GM18873 (cell line): ENCODE results near the gene CNOT11.
A peak's percentile ranks its signal among the peaks of the same experiment; 100 is the strongest.
"Not testable (repeated sequence)": the region's sequence is repeated elsewhere in the genome, so short reads cannot be mapped to it uniquely, and the experiment has no call there.

Source experiments
- ATAC-seq: cut with Tn5 transposase; IDR thresholded peaks from one replicate; pipeline ENCODE4 v1.9.1; 2021; ENCODE audit warnings: mild to moderate bottlenecking, moderate library complexity, moderate number of reproducible peaks; ENCODE audit not compliant: unreplicated experiment, low FRiP score

Gene CNOT11

GRCh38 chr2:101252408-101253012, at the start of gene CNOT11:
CNOT11 (plus strand) TSS chr2:101252886; CDS start chr2:101252965, 79 bp downstream.
- peak; percentile 90 for ATAC-seq

- ATAC-seq, result no peak
Observed at GRCh38 chr2:101204400-101205115, 48.1 kb upstream of the CNOT11 start.

GRCh38 chr2:101205521-101206479, 46.9 kb upstream of the CNOT11 start:
- ATAC-seq, result no peak

DNA sequence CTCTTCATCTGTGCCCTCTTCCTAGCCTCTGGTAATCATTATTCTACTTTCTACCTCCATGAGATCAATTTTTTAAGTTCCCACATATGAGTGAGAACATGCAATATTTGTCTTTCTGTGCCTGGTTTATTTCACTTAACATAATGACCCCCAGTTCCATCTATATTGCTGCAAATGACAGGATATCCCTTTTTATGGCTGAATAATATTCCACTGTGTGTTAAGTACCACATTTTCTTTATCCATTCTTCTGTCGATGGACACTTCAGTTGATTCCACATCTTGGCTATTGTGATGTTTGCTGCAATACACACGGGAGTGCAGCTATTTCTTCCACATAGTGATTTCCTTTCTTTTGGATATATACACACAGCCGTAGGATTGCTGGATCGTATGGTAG, 43.9 kb upstream of the CNOT11 start:
- ATAC-seq, result no peak

DNA sequence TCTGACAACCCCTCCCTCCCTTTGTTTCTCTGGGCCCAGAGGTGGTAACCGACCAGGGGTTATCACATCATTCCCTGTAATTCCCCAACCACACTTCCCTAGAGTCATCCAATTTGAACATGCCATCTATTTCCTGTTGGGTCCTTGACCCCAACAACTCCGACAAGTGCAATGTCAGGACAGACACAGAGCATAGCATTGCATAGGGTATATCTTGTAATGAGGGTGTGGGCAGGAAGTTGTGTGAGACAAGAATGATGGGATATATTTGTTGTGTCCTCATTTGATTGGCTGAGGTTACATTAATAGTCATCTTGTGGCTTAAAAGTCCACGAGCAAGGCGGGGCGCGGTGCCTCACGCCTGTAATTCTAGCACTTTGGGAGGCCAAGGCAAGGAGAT, 33.4 kb upstream of the CNOT11 start:
- no peak for ATAC-seq

DNA sequence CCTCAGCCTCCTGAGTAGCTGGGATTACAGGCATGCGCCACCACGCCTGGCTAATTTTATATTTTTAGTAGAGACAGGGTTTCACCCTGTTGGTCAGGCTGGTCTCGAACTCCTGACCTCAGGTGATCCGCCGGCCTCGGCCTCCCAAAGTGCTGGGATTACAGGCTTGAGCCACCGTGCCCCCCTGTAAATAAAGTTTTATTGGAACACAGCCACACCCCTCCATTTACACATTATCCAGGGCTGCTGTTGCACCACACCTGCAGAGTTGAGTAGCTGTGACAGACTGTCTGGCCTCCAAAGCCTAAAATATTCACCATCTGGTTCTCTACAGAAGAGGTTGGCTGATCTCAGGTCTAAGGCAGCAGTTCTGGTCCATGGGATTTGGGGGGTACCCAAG, 32.6 kb upstream of the CNOT11 start:
- not testable (repeated sequence) for ATAC-seq

DNA sequence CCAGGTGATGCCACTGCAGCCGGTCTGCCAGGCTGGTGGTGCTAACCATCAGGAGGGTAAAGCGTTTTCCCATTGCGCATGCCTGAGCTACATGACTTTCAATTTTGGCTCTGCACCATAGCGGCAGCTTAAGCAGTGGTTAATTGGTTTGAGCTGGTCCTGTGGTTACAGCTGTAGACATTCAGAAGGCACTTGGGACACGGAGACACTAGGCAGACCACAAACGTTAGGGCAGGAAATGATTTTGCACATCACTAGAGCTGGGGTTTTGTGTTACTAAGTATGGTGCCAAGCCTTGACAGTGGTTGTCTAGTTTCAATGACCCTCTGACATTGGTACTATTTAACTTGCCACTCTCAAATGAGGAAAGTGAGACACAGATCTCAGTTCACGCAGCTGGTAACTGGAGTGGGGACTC, 28.9 kb upstream of the CNOT11 start:
- ATAC-seq, result peak; percentile 97

DNA sequence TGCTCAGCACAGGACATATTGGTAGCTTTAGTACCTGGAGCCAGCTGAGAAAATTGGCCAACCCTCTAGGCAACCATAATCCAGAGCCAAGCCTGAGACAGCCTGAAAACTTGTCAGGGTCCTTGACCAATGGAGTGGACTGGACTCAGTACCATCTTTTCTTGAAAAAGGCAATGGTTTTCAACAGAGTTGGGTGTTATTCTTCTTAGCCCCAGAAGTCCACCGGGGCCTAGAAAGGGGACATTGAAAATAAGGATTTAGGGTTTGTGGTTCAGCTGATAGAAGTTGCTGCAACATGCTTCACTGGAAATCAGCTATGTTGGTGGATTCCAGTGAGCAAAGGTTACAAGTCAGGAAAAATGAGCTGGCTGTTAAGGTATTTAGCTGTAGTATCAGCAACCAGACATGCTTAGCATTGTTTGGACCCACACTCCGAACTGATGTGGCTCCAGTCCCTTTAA, 22.1 kb upstream of the CNOT11 start:
- no peak for ATAC-seq

GRCh38 chr2:101231240-101231639, 21.4 kb upstream of the CNOT11 start:
- no peak for ATAC-seq

DNA sequence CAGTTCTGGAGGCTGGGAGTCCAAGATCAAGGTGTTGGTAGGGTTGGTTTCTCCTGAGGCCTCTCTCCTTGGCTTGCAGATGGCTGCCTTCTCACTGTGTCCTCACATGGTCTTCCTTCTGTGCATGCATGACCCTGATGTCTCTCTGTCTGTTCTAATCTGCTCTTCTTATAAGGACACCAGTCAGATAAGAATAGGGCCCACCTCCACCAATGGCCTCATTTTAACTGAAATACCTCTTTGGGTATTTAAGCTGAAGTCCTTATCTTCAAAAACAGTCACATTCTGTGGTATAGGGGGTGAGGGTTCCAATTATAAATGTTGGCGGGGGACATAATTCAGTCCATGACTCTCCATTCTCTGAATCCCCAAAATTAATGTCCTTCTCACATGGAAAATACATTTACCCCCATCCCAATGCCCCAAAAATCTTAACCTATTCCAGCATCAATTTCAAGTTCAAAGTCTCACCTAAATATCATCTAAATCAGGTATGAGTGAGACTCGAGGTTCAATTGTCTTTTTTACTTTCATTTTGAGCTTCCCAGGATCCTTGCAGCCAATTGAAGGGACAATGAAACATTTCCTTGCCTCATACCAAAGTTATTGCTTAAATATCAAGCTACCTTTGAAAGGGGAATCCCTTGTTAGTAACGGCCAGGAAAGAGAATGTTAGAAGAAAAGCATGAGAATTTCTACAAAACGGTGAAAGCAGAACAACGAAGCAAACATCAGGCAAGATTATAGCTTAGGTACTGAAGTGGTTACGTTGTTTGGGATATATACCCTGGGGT, 20.6 kb upstream of the CNOT11 start:
- ATAC-seq, result no peak

- ATAC-seq, result no peak
Observed at GRCh38 chr2:101232770-101233169, 19.9 kb upstream of the CNOT11 start.

- no peak for ATAC-seq
Observed at GRCh38 chr2:101234169-101234938, 18.3 kb upstream of the CNOT11 start.

DNA sequence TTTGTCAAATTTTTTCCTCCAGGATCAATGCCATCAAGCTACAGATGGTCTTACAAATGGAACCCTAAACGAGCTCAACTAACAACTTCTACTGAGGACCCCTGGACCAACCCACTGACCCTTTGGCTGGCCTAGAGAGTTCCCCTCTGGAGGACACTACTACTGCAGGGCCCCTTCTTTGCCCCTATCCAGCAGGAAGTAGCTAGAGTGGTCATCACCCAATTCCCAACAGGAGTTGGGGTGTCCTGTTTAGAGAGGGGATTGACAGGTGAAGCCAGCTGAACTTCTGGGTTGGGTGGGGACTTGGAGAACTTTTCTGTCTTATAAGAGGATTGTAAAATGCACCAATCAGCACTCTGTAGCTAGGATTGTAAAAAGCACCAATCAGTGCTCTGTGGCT, 16.7 kb upstream of the CNOT11 start:
- not testable (repeated sequence) for ATAC-seq

DNA sequence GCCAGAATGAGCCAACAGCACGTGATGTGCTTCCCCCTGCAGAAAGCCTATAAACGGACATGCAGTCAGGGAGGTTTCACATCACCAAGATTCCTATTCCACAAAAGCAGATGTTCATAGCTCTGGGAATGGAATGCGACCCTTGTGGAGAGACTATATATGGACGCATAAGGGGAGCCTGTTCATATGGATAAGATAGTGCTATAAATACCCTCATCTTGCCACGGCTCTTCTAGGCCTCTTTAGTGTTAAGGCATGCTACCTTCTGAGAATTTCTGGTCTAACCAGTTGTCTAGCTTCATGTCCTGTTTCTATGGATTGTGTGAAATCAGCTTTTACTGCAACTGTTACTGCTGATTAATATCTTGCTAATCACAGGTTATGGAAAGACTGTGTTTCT, 14.7 kb upstream of the CNOT11 start:
- ATAC-seq, result not testable (repeated sequence)

GRCh38 chr2:101238930-101239759, 13.5 kb upstream of the CNOT11 start:
- ATAC-seq, result no peak

GRCh38 chr2:101239760-101240118, 12.9 kb upstream of the CNOT11 start:
- not testable (repeated sequence) for ATAC-seq

GRCh38 chr2:101240694-101241093, 12.0 kb upstream of the CNOT11 start:
- not testable (repeated sequence) for ATAC-seq

GRCh38 chr2:101241158-101241557, 11.5 kb upstream of the CNOT11 start:
- ATAC-seq, result no peak

- ATAC-seq, result not testable (repeated sequence)
Observed at GRCh38 chr2:101244373-101244772, 8.3 kb upstream of the CNOT11 start.
